Measurements from ENCODE around the gene KLC3. TPM values are rescaled to one million over a fixed set of nuclear protein-coding genes. Genes with fewer than 3 reads are reported as not detected.

KLC3 gene
- total and polyA plus RNA-seq, 2 of the 8 experiments (the other 6 are each of a cell fraction or from before 2014, with no cell fraction given): 1.3 to 2.8 TPM

DNA sequence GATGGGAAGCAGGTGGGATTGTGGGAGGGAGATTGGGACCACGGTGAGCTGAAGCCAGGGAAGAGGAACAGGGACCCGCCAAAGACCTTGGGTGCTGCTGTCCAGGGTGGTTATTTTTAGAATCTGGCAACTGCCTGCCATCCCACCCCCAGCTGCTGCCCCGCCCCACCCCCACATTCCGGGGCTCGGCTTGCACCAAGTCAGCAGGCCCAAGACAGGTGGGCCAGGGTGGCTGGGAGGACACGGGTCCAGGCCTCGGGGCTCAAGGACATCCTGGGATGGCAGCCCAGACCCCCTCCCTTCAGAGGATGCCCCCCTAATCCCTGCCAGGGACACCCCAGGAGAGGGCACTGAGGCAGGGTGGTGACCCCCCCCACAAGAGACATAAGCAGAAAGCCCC lies 18.7 kb upstream of the KLC3 start:
- H2BK15ac ChIP-seq (ENCODE audit: low read length): no peak overlapping the region
- no peak overlapping the region for H3K4me2 ChIP-seq (ENCODE audit: insufficient read depth in 1 of 2, low read depth in 2 of 2, low read length in 2 of 2)
- H4K8ac ChIP-seq (ENCODE audit: extremely low read depth, insufficient read depth, low read length): no peak overlapping the region
- no peak overlapping the region for H4K5ac ChIP-seq (ENCODE audit: insufficient read length, low read depth, low read length)
- H3K56ac ChIP-seq (replicated peaks; ENCODE audit: insufficient read length, low read depth, low read length): no peak overlapping the region
- H3K9me3 ChIP-seq (ENCODE audit: insufficient read depth in 2 of 2, low read depth in 1 of 2, low read length in 1 of 2): no peaks in the 10 kb centered on the region
- 84% methylated on average over 7 of the region's 7 CpGs; no CpG with 5 or more reads in 1 of the 2 experiments for WGBS, 2 experiments (ENCODE audit: extremely low coverage in 1 of 2, insufficient coverage in 1 of 2, insufficient read length in 1 of 2, insufficient replicate concordance in 2 of 2, low coverage in 1 of 2, low lambda C conversion rate in 2 of 2, missing lambda C conversion rate in 1 of 2)
- H3K4ac ChIP-seq (replicated peaks; ENCODE audit: insufficient read length, low read depth, low read length): no peak overlapping the region
- H3K9ac ChIP-seq (replicated peaks in 1 of 4; ENCODE audit: extremely low read depth in 1 of 4, low read depth in 3 of 4, low read length in 3 of 4): no peak overlapping the region
- H3K36me3 ChIP-seq (ENCODE audit: control insufficient read depth in 2 of 4, insufficient read depth in 4 of 4, low read length in 3 of 4): no peaks in the 10 kb centered on the region
- H2BK20ac ChIP-seq (ENCODE audit: low read length): no peak overlapping the region
- H2BK120ac ChIP-seq (replicated peaks; ENCODE audit: low read depth, low read length): no peak overlapping the region
- no peak overlapping the region for H3K27ac ChIP-seq (ENCODE audit: low read depth, low read length)
- DNase-seq (ENCODE audit: low read depth in 1 of 2, low spot score in 2 of 2) (no peak), FAIRE-seq (no peak)
- H2AFZ ChIP-seq (ENCODE audit: low read length): no peak overlapping the region
- H3K14ac ChIP-seq (ENCODE audit: insufficient read length): no peak overlapping the region
- no peak overlapping the region for H3K23ac ChIP-seq (ENCODE audit: insufficient read length)
- H3K79me2 ChIP-seq (ENCODE audit: control insufficient read depth in 1 of 2, insufficient read depth in 2 of 2, low read length in 2 of 2): no peaks in the 10 kb centered on the region
- POLR2A ChIA-PET (ENCODE audit: partially characterized antibody): no interaction called here
- no peak overlapping the region for H2BK5ac ChIP-seq (ENCODE audit: low read depth, low read length)
- H3K18ac ChIP-seq (ENCODE audit: extremely low read depth, low read length): no peak overlapping the region
- peaks cover 2 to 18% (median 6%) of the 10 kb centered on the region in 4 experiments; a peak in 6 of 7 replicates for H3K4me1 ChIP-seq (replicated peaks in 1 of 4; ENCODE audit: control insufficient read depth in 3 of 4, insufficient read depth in 4 of 4, low read length in 3 of 4)
- H4K20me1 ChIP-seq (replicated peaks in 1 of 2; ENCODE audit: control insufficient read depth in 1 of 2, insufficient read depth in 2 of 2, low read length in 2 of 2): peaks cover 0 to 2% of the 10 kb centered on the region in 2 experiments
- H2AK5ac ChIP-seq (ENCODE audit: low read depth, low read length): no peak overlapping the region
- no peak overlapping the region for H2BK12ac ChIP-seq (ENCODE audit: low read depth, low read length)
- no peak for TF ChIP-seq MAFK (IDR thresholded peaks at IDR 0.05; ENCODE audit: low read depth, low read length)
- TF ChIP-seq EZH2 (IDR thresholded peaks at IDR 0.05; ENCODE audit: low read depth, low read length, severe bottlenecking): no peak
- no peak for TF ChIP-seq HDAC2 (IDR thresholded peaks at IDR 0.05; ENCODE audit: borderline replicate concordance in 1 of 2, low read depth in 2 of 2, low read length in 2 of 2)
- TF ChIP-seq, protein P1, sequence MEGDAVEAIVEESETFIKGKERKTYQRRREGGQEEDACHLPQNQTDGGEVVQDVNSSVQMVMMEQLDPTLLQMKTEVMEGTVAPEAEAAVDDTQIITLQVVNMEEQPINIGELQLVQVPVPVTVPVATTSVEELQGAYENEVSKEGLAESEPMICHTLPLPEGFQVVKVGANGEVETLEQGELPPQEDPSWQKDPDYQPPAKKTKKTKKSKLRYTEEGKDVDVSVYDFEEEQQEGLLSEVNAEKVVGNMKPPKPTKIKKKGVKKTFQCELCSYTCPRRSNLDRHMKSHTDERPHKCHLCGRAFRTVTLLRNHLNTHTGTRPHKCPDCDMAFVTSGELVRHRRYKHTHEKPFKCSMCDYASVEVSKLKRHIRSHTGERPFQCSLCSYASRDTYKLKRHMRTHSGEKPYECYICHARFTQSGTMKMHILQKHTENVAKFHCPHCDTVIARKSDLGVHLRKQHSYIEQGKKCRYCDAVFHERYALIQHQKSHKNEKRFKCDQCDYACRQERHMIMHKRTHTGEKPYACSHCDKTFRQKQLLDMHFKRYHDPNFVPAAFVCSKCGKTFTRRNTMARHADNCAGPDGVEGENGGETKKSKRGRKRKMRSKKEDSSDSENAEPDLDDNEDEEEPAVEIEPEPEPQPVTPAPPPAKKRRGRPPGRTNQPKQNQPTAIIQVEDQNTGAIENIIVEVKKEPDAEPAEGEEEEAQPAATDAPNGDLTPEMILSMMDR (IDR thresholded peaks at IDR 0.05; ENCODE audit: control extremely low read depth in 1 of 3, insufficient read depth in 1 of 3, low read depth in 1 of 3, low read length in 3 of 3): no peak
- peaks cover 3% of the 10 kb centered on the region; the same call in 1 of the 2 replicates for H3K23me2 ChIP-seq (ENCODE audit: low read depth, low read length)
- CTCF ChIA-PET (ENCODE audit: partially characterized antibody): interaction anchor here (1.1 to 4.0 kb wide), 3 partner anchors 17 to 135 kb away, joined by 3 to 13 read pairs (median 4); no protein-coding TSS in a partner anchor
- no peak overlapping the region for H4K91ac ChIP-seq (replicated peaks; ENCODE audit: insufficient read length, low read length)
- H3K4me3 ChIP-seq (ENCODE audit: extremely low read depth in 1 of 4, insufficient read depth in 2 of 4, low read depth in 3 of 4, low read length in 4 of 4): no peak overlapping the region
- H3K27me3 ChIP-seq (replicated peaks in 1 of 4; ENCODE audit: control insufficient read depth in 3 of 4, extremely low read depth in 1 of 4, insufficient read depth in 3 of 4, low read length in 3 of 4): peaks cover 0 to 14% (median 13%) of the 10 kb centered on the region in 4 experiments; a peak in 5 of 7 replicates
- no peaks in the 10 kb centered on the region for H3K79me1 ChIP-seq (ENCODE audit: low read depth, low read length)

Data from H1 (cell line).